ENCODE results near the gene ACIN1.

ACIN1 gene

DNA sequence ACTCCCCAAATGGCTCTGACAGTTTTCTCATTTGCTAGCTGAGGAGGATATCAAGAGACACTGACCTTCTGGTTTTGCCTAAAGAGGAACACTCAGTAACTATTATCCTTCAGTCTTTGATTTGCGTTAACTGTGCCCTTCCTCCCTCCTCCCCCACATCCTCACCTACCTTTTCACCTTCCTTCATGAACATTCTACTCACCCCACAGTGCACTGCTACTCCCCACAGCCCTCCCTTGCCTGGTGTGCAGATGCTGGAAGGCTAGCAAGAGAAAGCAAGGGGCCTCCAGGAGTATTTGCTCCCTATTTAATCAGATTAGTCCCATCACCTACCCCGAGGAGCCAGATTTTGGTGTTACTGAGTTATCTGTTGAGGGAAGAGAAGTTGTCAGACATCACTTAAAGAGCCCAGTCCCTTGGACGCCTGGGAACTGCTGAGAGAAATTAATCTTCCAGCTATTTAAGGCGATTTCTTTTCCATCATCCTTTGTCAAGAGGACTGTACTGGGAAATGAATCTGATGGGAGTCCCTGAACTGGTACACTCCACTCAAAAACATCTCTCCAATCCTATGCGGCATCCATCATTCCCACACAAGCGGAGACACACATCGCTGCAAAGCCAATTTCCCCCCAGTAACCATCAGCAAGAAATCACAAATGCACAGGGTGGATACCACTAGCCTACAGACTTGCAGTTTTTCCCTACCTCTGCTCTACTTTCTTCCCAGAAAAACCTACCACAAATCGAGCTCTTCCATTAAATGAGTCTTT is 71.7 kb downstream of the ACIN1 start:
- no peak overlapping the region for H2AFZ ChIP-seq (ENCODE audit: low read depth, low read length, severe bottlenecking)
- no peak overlapping the region for H3K9ac ChIP-seq (ENCODE audit: low read length)
- no peaks in the 10 kb centered on the region for H3K27me3 ChIP-seq (ENCODE audit: low read length)
- peaks cover 4% of the 10 kb centered on the region; the same call in 1 of the 2 replicates for H3F3A ChIP-seq (ENCODE audit: insufficient read depth)
- H3K27ac ChIP-seq (ENCODE audit: low read depth, low read length), result no peak overlapping the region
- H3K79me2 ChIP-seq (ENCODE audit: insufficient read depth, low read length), result 0 out of 2 replicates have a peak, but pooled peaks cover 4% of the 10 kb centered on the region
- no peak overlapping the region for H3K4me2 ChIP-seq (ENCODE audit: low read depth, low read length, poor library complexity, severe bottlenecking)
- H4K20me1 ChIP-seq (ENCODE audit: low read depth, low read length), result no peaks in the 10 kb centered on the region
- H3K9me3 ChIP-seq (ENCODE audit: insufficient read depth, low read length), result no peaks in the 10 kb centered on the region
- H3K36me3 ChIP-seq (ENCODE audit: low read length), result peaks cover 5% of the 10 kb centered on the region; the same call in 1 of the 2 replicates
- no peaks in the 10 kb centered on the region for H3K9me2 ChIP-seq (replicated peaks; ENCODE audit: insufficient read depth, low read length)
- H3K4me3 ChIP-seq (ENCODE audit: insufficient read depth, low read length, poor library complexity, severe bottlenecking), result no peak overlapping the region
- TF ChIP-seq CTCF (IDR thresholded peaks at IDR 0.05; ENCODE audit: insufficient read depth, low read length, poor library complexity, severe bottlenecking), result no peak

DNA sequence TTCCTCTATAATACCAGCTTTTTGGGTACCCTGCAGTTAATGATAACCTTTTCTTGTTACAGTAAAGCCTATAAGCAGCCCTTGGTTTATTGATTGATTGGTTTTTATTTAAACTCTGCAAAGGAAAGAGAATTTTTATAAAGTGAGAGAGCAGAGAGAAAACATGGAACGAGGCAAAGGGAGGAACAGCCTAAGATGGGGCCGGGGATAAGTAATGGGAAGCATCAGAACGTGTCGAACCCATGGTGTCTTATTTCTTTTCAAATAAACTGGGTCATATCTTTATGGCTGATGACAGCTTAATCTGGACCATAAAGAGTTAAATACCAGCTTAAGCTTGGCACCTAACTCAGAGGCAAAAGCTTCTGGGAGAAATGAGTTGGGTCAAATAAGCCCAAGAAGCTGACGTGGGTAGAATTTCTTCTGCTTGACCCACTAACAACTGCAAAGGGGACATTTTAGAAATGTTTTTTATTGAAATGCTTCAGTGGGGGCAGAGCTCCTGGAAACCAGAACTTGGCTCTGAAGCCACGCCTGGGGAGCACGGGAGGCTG is 73.0 kb downstream of the ACIN1 start:
- no peak overlapping the region for H3K4me2 ChIP-seq (ENCODE audit: low read depth, low read length, poor library complexity, severe bottlenecking)
- H3F3A ChIP-seq (ENCODE audit: insufficient read depth), result peaks cover 4% of the 10 kb centered on the region; the same call in 1 of the 2 replicates
- H3K9me2 ChIP-seq (replicated peaks; ENCODE audit: insufficient read depth, low read length), result no peaks in the 10 kb centered on the region
- peaks cover 5% of the 10 kb centered on the region; the same call in 1 of the 2 replicates for H3K36me3 ChIP-seq (ENCODE audit: low read length)
- no peak overlapping the region for H3K27ac ChIP-seq (ENCODE audit: low read depth, low read length)
- H3K79me2 ChIP-seq (ENCODE audit: insufficient read depth, low read length), result no peaks in the 10 kb centered on the region
- no peaks in the 10 kb centered on the region for H3K27me3 ChIP-seq (ENCODE audit: low read length)
- TF ChIP-seq EZH2phosphoT487 (conservative IDR thresholded peaks at IDR 0.05; ENCODE audit: low read length) (no peak), CTCF (IDR thresholded peaks at IDR 0.05; ENCODE audit: insufficient read depth, low read length, poor library complexity, severe bottlenecking) (no peak)
- H3K9me3 ChIP-seq (ENCODE audit: insufficient read depth, low read length), result no peaks in the 10 kb centered on the region
- H2AFZ ChIP-seq (ENCODE audit: low read depth, low read length, severe bottlenecking), result no peak overlapping the region
- H3K4me3 ChIP-seq (ENCODE audit: insufficient read depth, low read length, poor library complexity, severe bottlenecking), result no peak overlapping the region
- no peak overlapping the region for H3K9ac ChIP-seq (ENCODE audit: low read length)
- no peaks in the 10 kb centered on the region for H4K20me1 ChIP-seq (ENCODE audit: low read depth, low read length)

GRCh38 chr14:23021434-23021833 is 73.5 kb downstream of the ACIN1 start:
- H3K4me2 ChIP-seq (ENCODE audit: low read depth, low read length, poor library complexity, severe bottlenecking), result no peak overlapping the region
- no peaks in the 10 kb centered on the region for H3K9me2 ChIP-seq (replicated peaks; ENCODE audit: insufficient read depth, low read length)
- H3K79me2 ChIP-seq (ENCODE audit: insufficient read depth, low read length), result no peaks in the 10 kb centered on the region
- peaks cover 4% of the 10 kb centered on the region; the same call in 1 of the 2 replicates for H3F3A ChIP-seq (ENCODE audit: insufficient read depth)
- peaks cover 5% of the 10 kb centered on the region; the same call in 1 of the 2 replicates for H3K36me3 ChIP-seq (ENCODE audit: low read length)
- TF ChIP-seq CTCF (IDR thresholded peaks at IDR 0.05; ENCODE audit: insufficient read depth, low read length, poor library complexity, severe bottlenecking), result no peak
- TF ChIP-seq EZH2phosphoT487 (conservative IDR thresholded peaks at IDR 0.05; ENCODE audit: low read length), result no peak
- H3K4me3 ChIP-seq (ENCODE audit: insufficient read depth, low read length, poor library complexity, severe bottlenecking), result no peak overlapping the region
- H3K9ac ChIP-seq (ENCODE audit: low read length), result no peak overlapping the region
- no peak overlapping the region for H2AFZ ChIP-seq (ENCODE audit: low read depth, low read length, severe bottlenecking)
- H3K9me3 ChIP-seq (ENCODE audit: insufficient read depth, low read length), result no peaks in the 10 kb centered on the region
- no peaks in the 10 kb centered on the region for H3K27me3 ChIP-seq (ENCODE audit: low read length)
- H3K27ac ChIP-seq (ENCODE audit: low read depth, low read length), result no peak overlapping the region
- H4K20me1 ChIP-seq (ENCODE audit: low read depth, low read length), result no peaks in the 10 kb centered on the region
